ENCODE data around the gene ZMIZ1.

The ZMIZ1 gene

DNA sequence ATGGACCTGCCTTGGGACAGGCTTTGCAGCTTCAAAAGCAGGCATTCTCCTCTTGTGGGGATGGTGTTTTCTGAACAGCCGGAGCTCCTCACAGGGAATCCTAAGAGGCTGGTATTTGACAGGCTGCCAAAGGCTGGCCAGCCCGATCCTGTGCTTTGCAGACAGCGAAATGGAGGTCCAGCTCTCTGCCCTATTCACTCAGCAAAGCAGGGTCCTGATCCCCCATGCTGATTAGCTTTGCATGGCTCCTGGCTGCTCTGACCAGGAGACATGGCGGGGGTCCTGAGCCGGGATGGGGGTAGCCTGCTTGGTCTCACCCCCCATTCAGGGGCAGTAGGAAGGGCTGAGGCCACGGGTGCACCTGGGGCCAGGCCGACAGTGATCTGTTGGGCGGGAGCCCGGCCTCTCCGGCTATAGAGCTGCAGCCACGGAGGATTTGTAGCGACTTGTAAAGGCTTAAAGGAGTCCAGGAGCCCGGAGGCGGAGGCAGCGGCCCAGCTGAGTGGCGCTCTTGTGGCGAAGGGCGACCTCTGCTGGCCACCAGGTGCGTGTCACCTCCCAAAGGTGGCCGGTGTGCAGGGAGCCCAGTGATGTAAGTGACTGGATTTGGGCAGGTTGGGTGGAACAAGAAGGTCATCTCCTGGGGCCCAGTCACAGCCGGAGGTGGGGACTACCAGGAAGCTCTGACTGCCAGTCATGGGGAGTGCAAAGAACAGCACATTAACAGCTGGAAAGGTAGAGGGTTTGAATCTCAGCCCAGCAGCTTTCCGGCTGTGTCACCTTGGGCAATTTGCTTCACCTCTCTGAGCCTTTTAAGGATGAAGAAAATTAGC lies 126.5 kb downstream of the ZMIZ1 start (continued):
- TF ChIP-seq, protein P1, sequence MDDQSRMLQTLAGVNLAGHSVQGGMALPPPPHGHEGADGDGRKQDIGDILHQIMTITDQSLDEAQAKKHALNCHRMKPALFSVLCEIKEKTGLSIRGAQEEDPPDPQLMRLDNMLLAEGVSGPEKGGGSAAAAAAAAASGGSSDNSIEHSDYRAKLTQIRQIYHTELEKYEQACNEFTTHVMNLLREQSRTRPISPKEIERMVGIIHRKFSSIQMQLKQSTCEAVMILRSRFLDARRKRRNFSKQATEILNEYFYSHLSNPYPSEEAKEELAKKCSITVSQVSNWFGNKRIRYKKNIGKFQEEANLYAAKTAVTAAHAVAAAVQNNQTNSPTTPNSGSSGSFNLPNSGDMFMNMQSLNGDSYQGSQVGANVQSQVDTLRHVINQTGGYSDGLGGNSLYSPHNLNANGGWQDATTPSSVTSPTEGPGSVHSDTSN (CRISPR knock-in tag; IDR thresholded peaks at IDR 0.05), result 0 out of 2 replicates have a peak, but pooled peaks have one; percentile 22
- TF ChIP-seq GLIS1 (tag by site-specific recombination; IDR thresholded peaks at IDR 0.05) (peak; percentile 33; the same call in 1 of the 2 replicates), ZNF354C (tag by site-specific recombination; IDR thresholded peaks at IDR 0.05; ENCODE audit: borderline replicate concordance, low read depth) (no peak), SALL2 (tag by site-specific recombination; IDR thresholded peaks at IDR 0.05; ENCODE audit: borderline replicate concordance) (no peak), ZBTB17 (tag by site-specific recombination; IDR thresholded peaks at IDR 0.05) (peak; percentile 71; the same call in 1 of the 2 replicates), ZNF600 (tag by site-specific recombination; IDR thresholded peaks at IDR 0.05) (no peak), ZNF776 (tag by site-specific recombination; IDR thresholded peaks at IDR 0.05; ENCODE audit: borderline replicate concordance) (no peak), ZNF654 (tag by site-specific recombination; IDR thresholded peaks at IDR 0.05; ENCODE audit: low read depth) (peak; percentile 91), ZNF214 (tag by site-specific recombination; IDR thresholded peaks at IDR 0.05; ENCODE audit: borderline replicate concordance) (no peak), ZSCAN30 (tag by site-specific recombination; IDR thresholded peaks at IDR 0.05) (peak; percentile 100), ZNF747 (tag by site-specific recombination; IDR thresholded peaks at IDR 0.05) (no peak), ZFHX2 (tag by site-specific recombination; conservative IDR thresholded peaks at IDR 0.05) (peak; percentile 51), ZNF544 (tag by site-specific recombination; IDR thresholded peaks at IDR 0.05) (no peak), FEZF1 (tag by site-specific recombination; IDR thresholded peaks at IDR 0.05) (no peak), MEIS1 (CRISPR knock-in tag; IDR thresholded peaks at IDR 0.05; ENCODE audit: borderline replicate concordance) (no peak), KLF10 (tag by site-specific recombination; IDR thresholded peaks at IDR 0.05) (no peak)
- TF ChIP-seq, protein P2, sequence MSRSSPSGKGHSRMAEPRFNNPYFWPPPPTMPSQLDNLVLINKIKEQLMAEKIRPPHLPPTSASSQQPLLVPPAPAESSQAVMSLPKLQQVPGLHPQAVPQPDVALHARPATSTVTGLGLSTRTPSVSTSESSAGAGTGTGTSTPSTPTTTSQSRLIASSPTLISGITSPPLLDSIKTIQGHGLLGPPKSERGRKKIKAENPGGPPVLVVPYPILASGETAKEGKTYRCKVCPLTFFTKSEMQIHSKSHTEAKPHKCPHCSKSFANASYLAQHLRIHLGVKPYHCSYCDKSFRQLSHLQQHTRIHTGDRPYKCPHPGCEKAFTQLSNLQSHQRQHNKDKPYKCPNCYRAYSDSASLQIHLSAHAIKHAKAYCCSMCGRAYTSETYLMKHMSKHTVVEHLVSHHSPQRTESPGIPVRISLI (tag by site-specific recombination; IDR thresholded peaks at IDR 0.05), result no peak
- TF ChIP-seq, protein P3, sequence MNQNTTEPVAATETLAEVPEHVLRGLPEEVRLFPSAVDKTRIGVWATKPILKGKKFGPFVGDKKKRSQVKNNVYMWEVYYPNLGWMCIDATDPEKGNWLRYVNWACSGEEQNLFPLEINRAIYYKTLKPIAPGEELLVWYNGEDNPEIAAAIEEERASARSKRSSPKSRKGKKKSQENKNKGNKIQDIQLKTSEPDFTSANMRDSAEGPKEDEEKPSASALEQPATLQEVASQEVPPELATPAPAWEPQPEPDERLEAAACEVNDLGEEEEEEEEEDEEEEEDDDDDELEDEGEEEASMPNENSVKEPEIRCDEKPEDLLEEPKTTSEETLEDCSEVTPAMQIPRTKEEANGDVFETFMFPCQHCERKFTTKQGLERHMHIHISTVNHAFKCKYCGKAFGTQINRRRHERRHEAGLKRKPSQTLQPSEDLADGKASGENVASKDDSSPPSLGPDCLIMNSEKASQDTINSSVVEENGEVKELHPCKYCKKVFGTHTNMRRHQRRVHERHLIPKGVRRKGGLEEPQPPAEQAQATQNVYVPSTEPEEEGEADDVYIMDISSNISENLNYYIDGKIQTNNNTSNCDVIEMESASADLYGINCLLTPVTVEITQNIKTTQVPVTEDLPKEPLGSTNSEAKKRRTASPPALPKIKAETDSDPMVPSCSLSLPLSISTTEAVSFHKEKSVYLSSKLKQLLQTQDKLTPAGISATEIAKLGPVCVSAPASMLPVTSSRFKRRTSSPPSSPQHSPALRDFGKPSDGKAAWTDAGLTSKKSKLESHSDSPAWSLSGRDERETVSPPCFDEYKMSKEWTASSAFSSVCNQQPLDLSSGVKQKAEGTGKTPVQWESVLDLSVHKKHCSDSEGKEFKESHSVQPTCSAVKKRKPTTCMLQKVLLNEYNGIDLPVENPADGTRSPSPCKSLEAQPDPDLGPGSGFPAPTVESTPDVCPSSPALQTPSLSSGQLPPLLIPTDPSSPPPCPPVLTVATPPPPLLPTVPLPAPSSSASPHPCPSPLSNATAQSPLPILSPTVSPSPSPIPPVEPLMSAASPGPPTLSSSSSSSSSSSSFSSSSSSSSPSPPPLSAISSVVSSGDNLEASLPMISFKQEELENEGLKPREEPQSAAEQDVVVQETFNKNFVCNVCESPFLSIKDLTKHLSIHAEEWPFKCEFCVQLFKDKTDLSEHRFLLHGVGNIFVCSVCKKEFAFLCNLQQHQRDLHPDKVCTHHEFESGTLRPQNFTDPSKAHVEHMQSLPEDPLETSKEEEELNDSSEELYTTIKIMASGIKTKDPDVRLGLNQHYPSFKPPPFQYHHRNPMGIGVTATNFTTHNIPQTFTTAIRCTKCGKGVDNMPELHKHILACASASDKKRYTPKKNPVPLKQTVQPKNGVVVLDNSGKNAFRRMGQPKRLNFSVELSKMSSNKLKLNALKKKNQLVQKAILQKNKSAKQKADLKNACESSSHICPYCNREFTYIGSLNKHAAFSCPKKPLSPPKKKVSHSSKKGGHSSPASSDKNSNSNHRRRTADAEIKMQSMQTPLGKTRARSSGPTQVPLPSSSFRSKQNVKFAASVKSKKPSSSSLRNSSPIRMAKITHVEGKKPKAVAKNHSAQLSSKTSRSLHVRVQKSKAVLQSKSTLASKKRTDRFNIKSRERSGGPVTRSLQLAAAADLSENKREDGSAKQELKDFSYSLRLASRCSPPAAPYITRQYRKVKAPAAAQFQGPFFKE (tag by site-specific recombination; IDR thresholded peaks at IDR 0.05; ENCODE audit: borderline replicate concordance), result no peak
- TF ChIP-seq, protein P4, sequence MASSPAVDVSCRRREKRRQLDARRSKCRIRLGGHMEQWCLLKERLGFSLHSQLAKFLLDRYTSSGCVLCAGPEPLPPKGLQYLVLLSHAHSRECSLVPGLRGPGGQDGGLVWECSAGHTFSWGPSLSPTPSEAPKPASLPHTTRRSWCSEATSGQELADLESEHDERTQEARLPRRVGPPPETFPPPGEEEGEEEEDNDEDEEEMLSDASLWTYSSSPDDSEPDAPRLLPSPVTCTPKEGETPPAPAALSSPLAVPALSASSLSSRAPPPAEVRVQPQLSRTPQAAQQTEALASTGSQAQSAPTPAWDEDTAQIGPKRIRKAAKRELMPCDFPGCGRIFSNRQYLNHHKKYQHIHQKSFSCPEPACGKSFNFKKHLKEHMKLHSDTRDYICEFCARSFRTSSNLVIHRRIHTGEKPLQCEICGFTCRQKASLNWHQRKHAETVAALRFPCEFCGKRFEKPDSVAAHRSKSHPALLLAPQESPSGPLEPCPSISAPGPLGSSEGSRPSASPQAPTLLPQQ (tag by site-specific recombination; IDR thresholded peaks at IDR 0.05), result peak; percentile 52; the same call in 1 of the 2 replicates
- TF ChIP-seq, protein P5, sequence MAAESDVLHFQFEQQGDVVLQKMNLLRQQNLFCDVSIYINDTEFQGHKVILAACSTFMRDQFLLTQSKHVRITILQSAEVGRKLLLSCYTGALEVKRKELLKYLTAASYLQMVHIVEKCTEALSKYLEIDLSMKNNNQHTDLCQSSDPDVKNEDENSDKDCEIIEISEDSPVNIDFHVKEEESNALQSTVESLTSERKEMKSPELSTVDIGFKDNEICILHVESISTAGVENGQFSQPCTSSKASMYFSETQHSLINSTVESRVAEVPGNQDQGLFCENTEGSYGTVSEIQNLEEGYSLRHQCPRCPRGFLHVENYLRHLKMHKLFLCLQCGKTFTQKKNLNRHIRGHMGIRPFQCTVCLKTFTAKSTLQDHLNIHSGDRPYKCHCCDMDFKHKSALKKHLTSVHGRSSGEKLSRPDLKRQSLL (tag by site-specific recombination; IDR thresholded peaks at IDR 0.05), result peak; percentile 67; the same call in 1 of the 2 replicates
- TF ChIP-seq, protein P6, sequence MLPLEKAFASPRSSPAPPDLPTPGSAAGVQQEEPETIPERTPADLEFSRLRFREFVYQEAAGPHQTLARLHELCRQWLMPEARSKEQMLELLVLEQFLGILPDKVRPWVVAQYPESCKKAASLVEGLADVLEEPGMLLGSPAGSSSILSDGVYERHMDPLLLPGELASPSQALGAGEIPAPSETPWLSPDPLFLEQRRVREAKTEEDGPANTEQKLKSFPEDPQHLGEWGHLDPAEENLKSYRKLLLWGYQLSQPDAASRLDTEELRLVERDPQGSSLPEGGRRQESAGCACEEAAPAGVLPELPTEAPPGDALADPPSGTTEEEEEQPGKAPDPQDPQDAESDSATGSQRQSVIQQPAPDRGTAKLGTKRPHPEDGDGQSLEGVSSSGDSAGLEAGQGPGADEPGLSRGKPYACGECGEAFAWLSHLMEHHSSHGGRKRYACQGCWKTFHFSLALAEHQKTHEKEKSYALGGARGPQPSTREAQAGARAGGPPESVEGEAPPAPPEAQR (tag by site-specific recombination; IDR thresholded peaks at IDR 0.05), result no peak

Measured in HEK293 (cell line).